ENCODE data around the gene ABHD16A. TPM values are rescaled to one million over a fixed set of nuclear protein-coding genes. Genes with fewer than 3 reads are reported as not detected.

Gene ABHD16A
- total and polyA plus RNA-seq, 10 of the 15 experiments (the other 5 are each of a cell fraction or from before 2014, with no cell fraction given): 7.5 to 43.0 (median 32.9) TPM

GRCh38 chr6:31664790-31665500, 38.2 kb downstream of the ABHD16A start, which contains the start of gene GPANK1:
GPANK1 (minus strand) TSS chr6:31664997; CDS start chr6:31664478, 519 bp downstream.
- Histone ChIP-seq H3K4me3 (peak within 1 kb of the TSS; percentile 93), H3K9ac (ENCODE audit: control insufficient read depth, insufficient read depth, low read length) (peak within 1 kb of the TSS; percentile 89), H2AFZ (ENCODE audit: control insufficient read depth, low read depth, low read length) (peak within 1 kb of the TSS; percentile 6), H3K36me3 (ENCODE audit: control insufficient read depth in 2 of 2, insufficient read depth in 2 of 2, low read length in 1 of 2) (peaks cover 11 to 33% of the 10 kb centered on the region in 2 experiments), H3K27me3 (replicated peaks in 1 of 2; ENCODE audit: control insufficient read depth in 2 of 2, insufficient read depth in 2 of 2, low read length in 1 of 2) (no peaks in the 10 kb centered on the region), H3K9me3 (replicated peaks; ENCODE audit: control insufficient read depth, insufficient read depth, low read length) (no peaks in the 10 kb centered on the region; the same call in 2 of the 3 replicates), H3K4me1 (ENCODE audit: control insufficient read depth, insufficient read depth, low read length) (peaks cover 37% of the 10 kb centered on the region), H3K79me2 (ENCODE audit: control insufficient read depth, insufficient read depth, low read length) (peaks cover 57% of the 10 kb centered on the region), H4K20me1 (ENCODE audit: control insufficient read depth, insufficient read depth) (no peaks in the 10 kb centered on the region), H3K4me2 (ENCODE audit: control insufficient read depth, insufficient read depth) (peak within 1 kb of the TSS; percentile 78), H3K27ac (ENCODE audit: control insufficient read depth, insufficient read depth) (peak within 1 kb of the TSS; percentile 94)
- DNase-seq (ENCODE audit: low read depth, low spot score): peak; percentile 87
- WGBS (ENCODE audit: insufficient coverage, insufficient replicate concordance, low lambda C conversion rate, missing lambda C conversion rate): under 1% methylated on average over 39 of the region's 39 CpGs
- ATAC-seq: peak; percentile 67
- SMC1A ChIA-PET (ENCODE audit: uncharacterized antibody, unreplicated experiment): interaction anchor here (1.0 to 2.6 kb wide), 5 partner anchors 11 to 114 kb away, joined by 3 to 31 read pairs (median 3); partner anchors contain the start of genes APOM and BAG6
- in situ Hi-C loops (cut with MboI): no loop called here
- RAD21 ChIA-PET (ENCODE audit: unreplicated experiment): interaction anchor here (0.8 to 1.6 kb wide), 7 partner anchors 13 to 171 kb away, joined by 3 to 8 read pairs (median 5); partner anchors contain the start of genes AIF1, BAG6, NCR3 and TNF
- intact Hi-C loops (cut with micrococcal nuclease; ENCODE audit: unreplicated experiment): loop anchor here (1.0 to 5.0 kb wide), 3 partner anchors 45 to 167 kb away; partner anchors contain the start of genes CLIC1 and PRRC2A
- POLR2A ChIA-PET: interaction anchor here (0.6 to 5.9 kb wide), 20 partner anchors 12 to 295 kb away, joined by 3 to 107 read pairs (median 4); partner anchors contain the start of genes ABHD16A, APOM, BAG6 and DDX39B
- BruUV-seq (replicated peaks): no TSS peak
- CTCF ChIA-PET: interaction anchor here (0.8 to 2.3 kb wide), 3 partner anchors 10 to 67 kb away, joined by 3 to 15 read pairs (median 5); partner anchors contain the start of gene BAG6
- peak; percentile 96 for FAIRE-seq
- TF ChIP-seq HDGF (IDR thresholded peaks at IDR 0.05) (peak; percentile 19; the same call in 1 of the 2 replicates), SKIL (IDR thresholded peaks at IDR 0.05; ENCODE audit: low read depth, poor library complexity, severe bottlenecking) (no peak), IRF4 (IDR thresholded peaks at IDR 0.05; ENCODE audit: low read depth, low read length) (no peak), ZBED1 (IDR thresholded peaks at IDR 0.05; ENCODE audit: borderline replicate concordance) (no peak), E2F4 (IDR thresholded peaks at IDR 0.05; ENCODE audit: low read depth, low read length) (peak; percentile 86), ZNF687 (IDR thresholded peaks at IDR 0.05) (0 out of 2 replicates have a peak, but pooled peaks have one; percentile 27), SIN3A (IDR thresholded peaks at IDR 0.05; ENCODE audit: low read depth, low read length) (peak; percentile 65; the same call in 1 of the 2 replicates), RAD21 (IDR thresholded peaks at IDR 0.05; ENCODE audit: insufficient read depth, low read depth, low read length) (no peak), BHLHE40 (IDR thresholded peaks at IDR 0.05; ENCODE audit: borderline replicate concordance in 1 of 2, low read depth in 2 of 2, low read length in 1 of 2) (peak; percentile 63 to 81), TCF7 (IDR thresholded peaks at IDR 0.05; ENCODE audit: borderline replicate concordance) (0 out of 2 replicates have a peak, but pooled peaks have one; percentile 33), IKZF2 (IDR thresholded peaks at IDR 0.05) (peak in 1 of 2 experiments; percentile 70; a peak in 3 of 4 replicates), LARP7 (IDR thresholded peaks at IDR 0.05) (no peak), MTA2 (IDR thresholded peaks at IDR 0.05; ENCODE audit: low read depth) (no peak), ATF7 (IDR thresholded peaks at IDR 0.05; ENCODE audit: low read depth) (peak; percentile 46), ZNF207 (IDR thresholded peaks at IDR 0.05; ENCODE audit: borderline replicate concordance) (0 out of 2 replicates have a peak, but pooled peaks have one; percentile 46), RUNX3 (IDR thresholded peaks at IDR 0.05; ENCODE audit: low read length) (peak; percentile 96)
